Daoy (cell line): ENCODE measurements around the gene TMEM167B. TPM values are rescaled to one million over a fixed set of nuclear protein-coding genes. Genes with fewer than 3 reads are reported as not detected.
A peak's percentile ranks its signal among the peaks of the same experiment; 100 is the strongest.
"Not testable (repeated sequence)": the region's sequence is repeated elsewhere in the genome, so short reads cannot be mapped to it uniquely, and the experiment has no call there.

Experiments
- DNase-seq: peaks from one replicate; pipeline ENCODE4 v3.0.0-alpha.2; 2015; ENCODE audit warnings: low read depth
- total RNA-seq: library from RNA; depleted of rRNA; stranded (reverse); fragments of >200 nt; shearing (Covaris generic); gene quantifications from 2 replicates; pipeline ENCODE4 v1.2.3, GENCODE V29; 2014

TMEM167B gene
- total RNA-seq, 1 experiment from 2014 or later, result 27.9 TPM

- DNase-seq, result peak; percentile 95
Measured at GRCh38 chr1:109112652-109113285, 22.2 kb downstream of the TMEM167B start.

GRCh38 chr1:109113590-109114341 is 23.2 kb downstream of the TMEM167B start, which contains the start of gene ELAPOR1:
ELAPOR1 (plus strand) TSS chr1:109114115; CDS start chr1:109114184, 69 bp downstream.
- peak; percentile 39 for DNase-seq

- no peak for DNase-seq
Measured at GRCh38 chr1:109114342-109114674, 23.7 kb downstream of the TMEM167B start.

GRCh38 chr1:109115685-109116084 is 25.1 kb downstream of the TMEM167B start:
- DNase-seq, result no peak

- DNase-seq, result no peak
Measured at GRCh38 chr1:109116286-109116685, 25.7 kb downstream of the TMEM167B start.

GRCh38 chr1:109118089-109118488 is 27.5 kb downstream of the TMEM167B start:
- no peak for DNase-seq

GRCh38 chr1:109120356-109120755 is 29.8 kb downstream of the TMEM167B start:
- no peak for DNase-seq

- DNase-seq, result no peak
Measured at GRCh38 chr1:109131059-109131458, 40.5 kb downstream of the TMEM167B start.

GRCh38 chr1:109131800-109132199 is 41.2 kb downstream of the TMEM167B start:
- no peak for DNase-seq

GRCh38 chr1:109133002-109133706 is 42.6 kb downstream of the TMEM167B start:
- no peak for DNase-seq

GRCh38 chr1:109133815-109134214 is 43.3 kb downstream of the TMEM167B start:
- no peak for DNase-seq

- DNase-seq, result no peak
Measured at GRCh38 chr1:109134423-109134822, 43.9 kb downstream of the TMEM167B start.

GRCh38 chr1:109135940-109136339 is 45.4 kb downstream of the TMEM167B start:
- no peak for DNase-seq

GRCh38 chr1:109136766-109137165 is 46.2 kb downstream of the TMEM167B start:
- DNase-seq, result no peak

GRCh38 chr1:109137958-109138357 is 47.4 kb downstream of the TMEM167B start:
- no peak for DNase-seq

GRCh38 chr1:109138358-109138757 is 47.8 kb downstream of the TMEM167B start:
- no peak for DNase-seq

GRCh38 chr1:109140392-109140791 is 49.8 kb downstream of the TMEM167B start:
- no peak for DNase-seq

- no peak for DNase-seq
Measured at GRCh38 chr1:109142260-109142659, 51.7 kb downstream of the TMEM167B start.

- DNase-seq, result not testable (repeated sequence)
Measured at GRCh38 chr1:109142725-109143124, 52.2 kb downstream of the TMEM167B start.
